ENCODE data around the gene CD37.
"Not testable (repeated sequence)": the region's sequence is repeated elsewhere in the genome, so short reads cannot be mapped to it uniquely, and the experiment has no call there.

CD37 gene

GRCh38 chr19:49335071-49335783, at the start of gene CD37:
Gene CD37, plus strand, starts transcription at chr19:49335406. Its CDS starts 135 bp downstream, at chr19:49335541.
- peak; percentile 62 for DNase-seq

GRCh38 chr19:49287141-49287770, 48.0 kb upstream of the CD37 start:
- DNase-seq = peak; percentile 65

DNA sequence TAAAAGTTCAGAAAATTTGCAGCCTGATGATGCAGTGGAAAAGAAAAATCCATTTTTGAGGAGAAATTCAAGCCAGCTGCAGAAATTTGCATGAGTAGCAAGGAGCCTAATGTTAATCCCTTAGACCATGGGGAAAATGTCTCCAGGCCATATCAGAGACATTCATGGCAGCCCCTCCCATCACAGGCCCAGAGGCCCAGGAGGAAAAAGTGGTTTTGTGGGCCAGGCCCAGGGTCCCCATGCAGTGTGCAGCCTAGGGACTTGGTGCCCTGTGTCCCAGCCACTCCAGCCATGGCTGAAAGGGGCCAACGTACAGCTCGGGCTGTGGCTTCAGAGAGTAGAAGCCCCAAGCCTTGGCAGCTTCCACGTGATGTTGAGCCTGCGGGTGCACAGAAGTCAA, 47.0 kb upstream of the CD37 start:
- not testable (repeated sequence) for DNase-seq

DNA sequence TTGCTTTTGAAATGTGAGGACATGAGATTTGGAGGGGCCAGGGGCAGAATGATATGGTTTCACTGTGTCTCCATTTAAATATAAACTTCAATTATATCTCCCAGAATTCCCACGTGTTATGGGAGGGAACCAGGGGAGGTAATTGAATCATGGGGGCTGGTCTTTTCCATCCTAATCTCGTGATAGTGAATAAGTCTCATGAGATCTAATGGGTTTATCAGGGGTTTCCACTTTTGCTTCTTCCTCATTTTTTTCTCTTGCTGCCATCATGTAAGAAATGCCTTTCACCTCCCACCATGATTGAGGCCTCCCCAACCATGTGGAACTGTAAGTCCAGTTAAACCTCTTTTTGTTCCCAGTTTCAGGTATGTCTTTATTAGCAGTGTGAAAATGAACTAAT, 45.9 kb upstream of the CD37 start:
- peak; percentile 60 for DNase-seq

DNA sequence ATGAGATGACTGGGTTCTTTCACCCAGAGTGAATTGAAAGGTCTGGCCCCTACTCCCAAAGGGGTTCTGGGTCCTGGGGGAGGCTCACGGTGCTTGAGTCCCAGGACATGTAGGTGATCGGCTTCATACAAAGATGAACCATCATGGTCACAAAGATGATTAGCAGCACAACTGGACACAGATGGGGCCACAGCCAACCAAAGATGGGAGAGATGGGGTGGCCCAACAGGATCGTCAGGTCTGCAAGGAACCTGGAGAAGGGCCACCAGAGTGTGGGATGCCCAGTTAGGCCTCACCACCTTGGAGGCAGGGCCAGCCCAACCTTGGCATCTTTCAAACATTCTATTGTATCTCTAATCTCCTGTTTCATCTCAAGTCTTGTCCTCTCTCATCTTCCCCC, 44.7 kb upstream of the CD37 start:
- DNase-seq = no peak

- DNase-seq = no peak
Observed at GRCh38 chr19:49294401-49294800, 40.8 kb upstream of the CD37 start.

GRCh38 chr19:49295208-49295880, 39.9 kb upstream of the CD37 start:
- no peak for DNase-seq

DNA sequence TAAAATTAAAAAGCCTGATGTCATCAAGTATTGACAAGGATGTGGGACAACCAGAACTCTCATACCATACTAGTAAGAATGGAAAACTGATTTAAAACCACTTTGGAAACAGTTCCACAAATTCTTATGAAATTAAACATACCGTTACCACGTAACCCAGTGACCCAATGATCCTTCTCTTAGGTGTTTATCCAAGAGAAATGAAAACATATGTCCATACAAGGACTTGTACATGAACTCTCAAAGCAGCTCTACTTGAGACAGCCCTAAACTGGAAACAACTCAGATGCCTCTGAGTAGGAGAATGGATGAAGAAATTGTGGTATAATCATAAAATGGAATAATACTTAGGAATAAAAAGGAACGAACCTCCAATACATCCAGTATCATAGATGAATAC, 37.8 kb upstream of the CD37 start:
- DNase-seq = no peak

GRCh38 chr19:49298653-49299052, 36.6 kb upstream of the CD37 start:
- not testable (repeated sequence) for DNase-seq

GRCh38 chr19:49301165-49301865, 33.9 kb upstream of the CD37 start:
- DNase-seq = peak; percentile 89

DNA sequence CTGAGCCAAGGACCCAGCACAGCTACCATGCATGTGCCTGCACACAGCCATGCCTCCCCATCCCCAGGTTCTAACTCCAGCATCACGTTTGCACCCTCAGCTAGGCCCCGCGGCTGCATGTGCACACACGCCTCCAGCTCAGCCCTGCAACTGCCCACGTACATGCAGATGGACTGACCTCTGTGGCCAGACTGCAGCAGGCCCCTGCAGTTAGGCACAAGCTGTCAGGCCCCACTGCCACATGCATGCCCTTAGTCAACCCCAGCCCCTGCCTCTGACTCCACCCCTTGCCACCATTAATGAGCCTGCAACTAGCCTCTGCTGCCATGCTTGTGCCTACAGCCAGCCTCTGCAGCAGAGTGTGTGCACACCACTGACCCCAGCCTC, 33.3 kb upstream of the CD37 start:
- no peak for DNase-seq

DNA sequence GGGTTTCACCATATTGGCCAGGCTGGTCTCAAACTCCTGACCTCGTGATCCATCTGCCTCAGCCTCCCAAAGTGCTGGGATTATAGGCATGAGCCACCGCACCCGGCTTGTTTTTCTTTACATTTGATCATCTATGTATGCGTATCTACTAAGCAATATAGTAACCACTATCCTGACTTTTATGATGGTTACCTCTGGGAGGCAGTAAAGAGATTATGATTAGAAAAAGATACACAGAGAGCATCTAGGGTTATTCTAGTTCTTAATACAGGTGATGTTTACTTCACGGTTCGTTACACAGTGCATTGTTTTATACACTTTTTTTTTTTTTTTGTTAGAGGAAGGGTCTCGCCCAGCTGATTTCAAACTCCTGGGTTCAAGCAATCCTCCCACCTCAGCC, 28.5 kb upstream of the CD37 start:
- DNase-seq = not testable (repeated sequence)

- DNase-seq = no peak
Observed at GRCh38 chr19:49309087-49309486, 26.1 kb upstream of the CD37 start.

- no peak for DNase-seq
Observed at GRCh38 chr19:49315111-49315510, 20.1 kb upstream of the CD37 start.

GRCh38 chr19:49316284-49316683, 18.9 kb upstream of the CD37 start:
- no peak for DNase-seq

DNA sequence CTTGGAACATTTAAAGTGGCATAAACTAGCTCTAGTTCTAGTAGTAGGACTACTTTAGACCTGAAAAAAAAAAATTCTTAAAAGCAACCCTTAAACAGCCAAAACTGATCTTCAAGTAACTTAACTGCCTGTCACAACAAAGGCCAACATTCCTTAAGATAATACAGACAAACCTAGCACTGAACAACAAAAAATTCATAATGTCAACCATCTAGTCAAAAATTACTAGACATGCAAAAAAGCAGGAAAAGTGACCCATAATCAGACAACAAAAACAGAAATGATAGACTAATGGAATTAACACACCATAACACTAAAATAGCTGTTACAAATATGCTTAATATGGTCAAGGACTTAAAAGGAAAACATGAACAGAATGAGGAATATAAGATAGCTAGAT, 16.9 kb upstream of the CD37 start:
- no peak for DNase-seq

DNA sequence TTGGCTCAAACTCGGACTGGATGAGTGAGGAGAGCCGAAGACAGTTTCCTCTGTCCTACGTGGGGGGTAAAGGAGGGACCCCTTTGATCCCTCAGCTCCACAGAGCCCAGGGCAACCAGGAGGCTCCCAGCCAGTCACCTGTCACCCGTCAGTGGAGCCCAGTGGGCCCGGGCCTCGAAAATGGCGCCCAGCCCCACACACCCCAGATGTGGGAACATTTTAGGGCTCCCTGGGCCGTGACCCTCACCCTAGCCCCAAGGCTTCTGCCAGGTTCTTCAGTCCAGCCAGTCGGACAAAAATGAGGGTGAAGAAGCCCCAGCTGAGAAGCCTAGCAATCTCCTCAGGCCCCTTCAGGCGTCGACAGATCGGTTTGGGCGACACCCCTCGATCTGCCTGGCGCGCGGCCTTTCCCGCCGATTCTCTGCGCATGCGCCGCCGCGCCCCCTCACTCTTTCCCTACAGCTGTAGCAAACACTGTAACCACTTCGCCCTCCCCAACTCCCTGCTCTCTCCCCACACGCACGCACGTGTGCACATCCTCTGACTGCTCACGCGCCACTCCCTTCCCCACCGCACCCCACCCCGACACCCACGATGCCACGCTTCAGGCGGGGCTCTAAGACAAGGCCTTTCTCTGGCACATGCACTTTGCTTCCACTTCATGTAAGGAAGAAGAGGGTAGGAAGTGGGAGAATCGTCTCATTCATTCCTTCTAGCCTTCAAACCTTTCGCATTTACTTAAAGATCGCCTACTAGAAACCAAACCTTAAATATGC, 10.2 kb upstream of the CD37 start, which contains the start of gene SLC6A16:
SLC6A16 (minus strand) TSS at position 391 of the 776 bp plus-strand sequence. CDS start 13,844 bp downstream, outside the sequence.
- DNase-seq = no peak

DNA sequence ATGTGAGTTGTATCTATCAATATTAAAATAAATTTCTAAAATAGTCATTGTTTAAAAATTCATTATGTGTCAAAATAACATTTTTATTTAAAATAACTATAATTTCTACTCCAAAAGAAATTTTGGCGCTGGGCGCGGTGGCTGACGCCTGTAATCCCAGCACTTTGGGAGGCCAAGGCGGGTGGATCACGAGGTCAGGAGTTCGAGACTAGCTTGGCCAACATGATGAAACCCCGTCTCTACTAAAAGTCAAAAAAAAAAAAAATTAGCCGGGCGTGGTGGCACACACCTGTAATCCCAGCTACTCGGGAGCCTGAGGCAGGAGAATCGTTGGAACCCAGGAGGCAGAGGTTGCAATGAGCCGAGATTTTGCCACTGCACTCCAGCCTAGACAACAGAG, 9.4 kb upstream of the CD37 start:
- not testable (repeated sequence) for DNase-seq

DNA sequence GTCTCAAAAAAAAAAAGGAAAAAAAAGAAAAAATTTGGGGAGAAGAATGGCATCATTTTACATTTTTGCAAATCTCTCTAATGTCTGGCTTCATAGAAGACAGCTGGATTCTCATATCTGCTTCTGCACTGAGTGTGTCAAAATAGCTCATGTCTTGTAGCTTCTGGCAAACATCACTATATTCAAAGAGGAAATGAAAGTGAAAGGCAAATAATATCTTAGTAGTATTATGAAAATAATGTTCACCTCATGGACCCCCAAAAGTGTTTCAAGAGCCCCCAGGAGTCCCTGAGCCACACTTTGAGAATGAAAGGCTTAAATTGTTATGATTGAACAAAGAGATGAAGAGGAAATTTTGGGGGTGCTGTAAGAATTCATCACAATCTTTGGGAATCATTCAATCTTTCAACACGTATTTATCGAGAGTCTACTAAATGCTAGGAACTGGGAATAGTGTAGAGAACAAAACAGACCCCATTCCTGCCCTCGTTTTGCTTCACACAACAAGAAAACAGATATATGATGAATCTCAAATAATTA, 9.0 kb upstream of the CD37 start:
- peak; percentile 64 for DNase-seq

DNA sequence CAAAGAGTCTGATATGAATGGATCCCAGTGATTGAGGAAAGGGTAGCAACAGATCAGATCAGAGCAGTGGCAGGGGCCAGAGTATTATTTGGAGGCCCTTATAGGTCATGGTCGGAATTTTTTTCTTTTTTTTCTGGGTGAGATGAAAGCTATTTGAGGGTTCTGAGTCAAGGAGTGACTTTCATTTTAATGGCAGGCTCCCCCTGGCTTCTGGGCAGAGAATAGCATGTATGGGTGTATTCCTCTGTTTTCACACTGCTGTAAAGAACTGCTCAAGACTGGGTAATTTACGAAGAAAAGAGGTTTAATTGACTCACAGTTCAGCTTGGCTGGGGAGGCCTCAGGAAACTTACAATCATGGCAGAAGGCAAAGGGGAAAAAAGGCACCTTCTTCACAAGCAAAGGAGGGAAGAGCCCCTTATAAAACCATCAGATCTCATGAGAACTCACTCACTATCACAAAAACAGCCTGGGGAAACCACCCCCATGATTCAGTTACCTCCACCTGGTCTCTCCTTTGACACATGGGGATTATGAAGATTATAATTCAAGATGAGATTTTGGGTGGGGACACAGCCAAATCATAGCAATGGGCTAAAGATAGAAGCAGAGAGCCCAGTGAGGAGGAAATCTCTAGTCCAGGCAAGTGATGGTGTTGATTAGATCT, 7.2 kb upstream of the CD37 start:
- DNase-seq = peak; percentile 77

GRCh38 chr19:49328741-49329140, 6.5 kb upstream of the CD37 start:
- no peak for DNase-seq

DNA sequence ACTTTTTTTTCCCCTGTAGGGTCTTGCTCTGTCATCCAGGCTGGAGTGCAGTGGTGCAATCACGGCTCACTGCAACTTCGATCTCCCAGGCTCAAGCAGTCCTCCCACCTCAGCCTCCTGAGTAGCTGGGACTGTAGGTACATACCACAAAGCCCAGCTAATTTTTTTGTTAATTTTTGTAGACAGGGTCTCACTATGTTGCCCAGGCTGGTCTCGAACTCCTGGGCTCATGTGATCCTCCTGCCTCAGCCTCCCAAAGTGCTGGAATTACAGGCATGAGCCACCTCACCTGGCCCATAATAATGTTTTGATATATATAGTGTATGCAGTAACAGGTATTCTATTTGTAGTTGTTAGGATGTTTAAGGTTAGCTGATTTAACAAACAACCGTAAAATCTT, 4.0 kb upstream of the CD37 start:
- DNase-seq = not testable (repeated sequence)

Data from inflammatory macrophage treated with lipopolysaccharide for 4 hours (primary cell).